T-cell (primary cell): ENCODE results near the gene PLK5. TPM values are rescaled to one million over a fixed set of nuclear protein-coding genes. Genes with fewer than 3 reads are reported as not detected.

Experiments used
- ATAC-seq, 4 experiments: fragments of 200-7000 bp in 3 of 4; fragments of 150-1000 bp in 1 of 4; cut with Tn5 transposase; replicated peaks in 1 of 4; 1 replicate in 3 of 4; 2 replicates in 1 of 4; pipeline ENCODE4 v1.10.0; 2021; ENCODE audit warnings: moderate library complexity in 3 of 4, mild to moderate bottlenecking in 2 of 4, moderate number of reproducible peaks in 1 of 4
- CTCF ChIA-PET, 2 donors: fragments of 300-600 bp; sonication (Branson Sonifier 250); formaldehyde crosslinking; loops; one replicate each; lab custom pipeline; 2022; ENCODE audit warnings: antibody characterized with exemption in 2 of 2; lab: Charles Lee
- POLR2A ChIA-PET, 2 donors: fragments of 300-600 bp; sonication (Branson Sonifier 250); formaldehyde crosslinking; loops; one replicate each; lab custom pipeline; 2022; ENCODE audit warnings: antibody characterized with exemption in 2 of 2; lab: Charles Lee
- DNase-seq, 35 experiments: peaks; one replicate each; pipeline versions ENCODE4 v3.0.0 to v3.0.0-alpha.2; 2013 to 2023
- H3K27ac ChIP-seq: one replicate; pipeline ENCODE4 v1.5.1; 2013; ENCODE audit warnings: low read length
- H3K27me3 ChIP-seq, 2 experiments: replicated peaks in 1 of 2; 1 replicate in 1 of 2; 2 replicates in 1 of 2; pipeline versions ENCODE4 v1.6.1 to v1.7.0; 2013; ENCODE audit warnings: low read length in 1 of 2, mixed read lengths in 1 of 2; ENCODE audit not compliant: control insufficient read depth in 2 of 2, insufficient read depth in 2 of 2; ENCODE audit errors: extremely low read depth in 1 of 2
- H3K36me3 ChIP-seq, 2 donors: 1 replicate in 1 of 2; 2 replicates in 1 of 2; pipeline versions ENCODE4 v1.6.1 to v1.7.0; 2013; ENCODE audit warnings: low read length in 1 of 2; ENCODE audit not compliant: control insufficient read depth in 2 of 2, insufficient read depth in 1 of 2; ENCODE audit errors: extremely low read depth in 1 of 2
- H3K4me1 ChIP-seq, 2 experiments: 1 replicate in 1 of 2; 2 replicates in 1 of 2; pipeline versions ENCODE4 v1.6.1 to v1.7.0; 2013; ENCODE audit warnings: low read length in 2 of 2, mixed read lengths in 1 of 2; ENCODE audit not compliant: insufficient read depth in 2 of 2, control insufficient read depth in 1 of 2; ENCODE audit errors: extremely low read depth in 1 of 2
- H3K4me3 ChIP-seq, 2 donors: 1 replicate in 1 of 2; 2 replicates in 1 of 2; pipeline versions ENCODE4 v1.5.1 to v1.7.0; 2013; ENCODE audit warnings: mild to moderate bottlenecking in 2 of 2, low read length in 1 of 2, moderate library complexity in 1 of 2; ENCODE audit not compliant: control insufficient read depth in 1 of 2; ENCODE audit errors: extremely low read depth in 1 of 2
- H3K9me3 ChIP-seq: 2 replicates; pipeline ENCODE4 v1.7.0; 2013
- H3K27ac Mint-ChIP-seq, 2 donors: one replicate each; pipeline ENCODE4 v1.8.0; 2020 to 2021; ENCODE audit warnings: mild to moderate bottlenecking in 2 of 2, mixed read lengths in 2 of 2
- H3K27me3 Mint-ChIP-seq, 2 donors: one replicate each; pipeline ENCODE4 v1.8.0; 2021 to 2022; ENCODE audit warnings: mixed read lengths in 2 of 2
- H3K36me3 Mint-ChIP-seq: one replicate; pipeline ENCODE4 v1.8.0; 2021; ENCODE audit warnings: mixed read lengths
- H3K4me1 Mint-ChIP-seq, 3 donors: one replicate each; pipeline ENCODE4 v1.8.0; 2020 to 2022; ENCODE audit warnings: mixed read lengths in 3 of 3, mild to moderate bottlenecking in 1 of 3
- H3K4me3 Mint-ChIP-seq, 3 donors: one replicate each; pipeline ENCODE4 v1.8.0; 2020 to 2022; ENCODE audit warnings: mild to moderate bottlenecking in 3 of 3, mixed read lengths in 3 of 3, moderate library complexity in 3 of 3
- H3K9me3 Mint-ChIP-seq, 3 donors: one replicate each; pipeline ENCODE4 v1.8.0; 2020 to 2022; ENCODE audit warnings: mixed read lengths in 3 of 3
- WGBS: methylation state at CpG from one replicate; pipeline ENCODE4 v1.1.5; 2013; ENCODE audit warnings: missing lambda C conversion rate; ENCODE audit not compliant: insufficient coverage; 5-methylcytosine and 5-hydroxymethylcytosine counted together
- total RNA-seq, 35 experiments: library from RNA in 6 of 35; stranded (reverse) in 6 of 35; fragments of 120-200 nt in 1 of 35; gene quantifications; one replicate each; pipeline versions ENCODE4 v1.2.1 to v1.2.4 and lab custom pipeline; 2013 to 2026

The PLK5 gene
- total RNA-seq, 5 donors from 2014 or later (not counting 1 experiment from before 2014, with no cell fraction given): not detected

- H3K27me3 Mint-ChIP-seq: peaks cover 9 to 11% of the 10 kb centered on the region in 2 donors
- ChIA-PET POLR2A (no interaction called here), CTCF (no interaction called here)
- 98% methylated on average over 49 of the region's 66 CpGs for WGBS
- Histone ChIP-seq H3K9me3 (no peaks in the 10 kb centered on the region), H3K4me1 (peaks cover 0 to 3% of the 10 kb centered on the region in 2 experiments), H3K27ac (no peak overlapping the region), H3K4me3 (no peak overlapping the region), H3K36me3 (no peaks in the 10 kb centered on the region), H3K27me3 (peaks cover 0 to 15% of the 10 kb centered on the region in 2 experiments)
- no peak for DNase-seq
- H3K9me3 Mint-ChIP-seq: no peaks in the 10 kb centered on the region
- H3K4me3 Mint-ChIP-seq: no peak overlapping the region
- no peak for ATAC-seq
- H3K27ac Mint-ChIP-seq: no peak overlapping the region
- H3K4me1 Mint-ChIP-seq: peaks cover 0 to 3% (median 0%) of the 10 kb centered on the region in 3 donors
- no peaks in the 10 kb centered on the region for H3K36me3 Mint-ChIP-seq
These were observed 32.7 kb downstream of the PLK5 start for GRCh38 chr19:1556390-1557070.

DNA sequence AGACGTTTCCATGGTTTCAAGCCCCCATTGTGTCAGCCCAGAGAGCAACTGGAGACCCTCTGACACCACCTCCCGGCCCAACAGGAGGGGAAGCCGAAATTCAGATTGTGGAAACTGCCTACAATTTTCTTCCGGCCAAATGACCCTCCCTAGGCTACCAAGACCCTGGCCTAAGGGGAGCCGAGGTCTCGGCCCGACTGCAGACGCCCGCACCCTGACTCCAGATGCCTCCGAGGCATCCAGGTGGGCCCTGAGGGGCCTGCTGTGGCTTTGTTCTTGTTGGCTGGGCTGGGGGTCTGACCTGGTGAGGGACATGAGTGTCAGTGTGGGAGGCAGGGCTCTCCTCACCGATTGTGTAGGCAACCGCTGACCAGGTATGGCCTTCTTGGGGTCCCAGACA, 34.7 kb downstream of the PLK5 start:
- H3K9me3 Mint-ChIP-seq: no peaks in the 10 kb centered on the region
- no peaks in the 10 kb centered on the region for H3K36me3 ChIP-seq
- no peak overlapping the region for H3K4me3 ChIP-seq
- no peaks in the 10 kb centered on the region for H3K9me3 ChIP-seq
- no peak overlapping the region for H3K4me3 Mint-ChIP-seq
- DNase-seq (no peak), ATAC-seq (no peak)
- H3K27ac ChIP-seq: no peak overlapping the region
- peaks cover 0 to under 1% of the 10 kb centered on the region in 2 donors for H3K27me3 Mint-ChIP-seq
- CTCF ChIA-PET: no interaction called here
- WGBS: 85% methylated on average over 4 of the region's 12 CpGs
- H3K27me3 ChIP-seq: peaks cover 0 to 6% of the 10 kb centered on the region in 2 experiments
- H3K36me3 Mint-ChIP-seq: no peaks in the 10 kb centered on the region
- H3K4me1 ChIP-seq: peaks cover 0 to 3% of the 10 kb centered on the region in 2 experiments
- POLR2A ChIA-PET: no interaction called here
- H3K27ac Mint-ChIP-seq: no peak overlapping the region
- H3K4me1 Mint-ChIP-seq: peaks cover 0 to 3% (median 0%) of the 10 kb centered on the region in 3 donors

DNA sequence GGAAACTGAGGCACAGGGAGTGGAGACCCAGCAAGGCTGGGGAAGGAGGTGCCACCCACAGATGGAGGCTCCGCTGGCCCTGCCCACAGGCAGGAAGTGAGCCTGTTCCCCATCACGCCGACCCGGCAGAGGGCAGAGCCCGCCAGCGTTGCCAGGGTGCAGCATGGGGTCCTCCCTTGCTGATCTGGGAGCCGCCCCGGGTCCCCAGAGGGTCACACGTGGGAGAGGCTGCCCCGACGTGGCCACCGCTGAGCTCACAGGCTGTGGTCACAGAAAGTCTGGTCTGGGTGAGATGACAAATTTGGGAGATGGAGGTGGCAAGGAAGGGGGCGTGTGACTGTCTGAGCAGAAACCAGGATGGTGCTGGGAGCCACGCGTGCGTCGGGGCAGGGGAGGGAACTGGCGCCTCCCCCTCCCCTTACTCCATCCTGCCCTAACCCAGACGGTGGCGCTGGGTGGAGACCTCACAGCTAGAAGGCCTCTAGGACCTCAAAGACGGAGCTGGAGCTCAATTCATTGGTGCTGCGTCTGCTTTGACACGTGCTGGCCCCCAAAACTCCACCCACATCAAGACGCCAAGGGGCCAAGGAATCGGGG, 36.5 kb downstream of the PLK5 start:
- no peaks in the 10 kb centered on the region for H3K27me3 Mint-ChIP-seq
- CTCF ChIA-PET: no interaction called here

GRCh38 chr19:1561236-1561842, 37.5 kb downstream of the PLK5 start:
- Mint-ChIP-seq H3K4me1 (peaks cover 0 to 3% (median 0%) of the 10 kb centered on the region in 3 donors), H3K27me3 (no peaks in the 10 kb centered on the region), H3K4me3 (no peak overlapping the region), H3K9me3 (no peaks in the 10 kb centered on the region), H3K36me3 (no peaks in the 10 kb centered on the region), H3K27ac (no peak overlapping the region)
- Histone ChIP-seq H3K27me3 (no peaks in the 10 kb centered on the region), H3K9me3 (no peaks in the 10 kb centered on the region), H3K4me3 (no peak overlapping the region), H3K4me1 (peaks cover 0 to 3% of the 10 kb centered on the region in 2 experiments), H3K36me3 (no peaks in the 10 kb centered on the region), H3K27ac (no peak overlapping the region)
- ChIA-PET CTCF (interaction anchor here in 1 of 2 donors (0.6 kb wide), 1 partner anchor 27 kb away, joined by 7 read pairs; no protein-coding TSS in a partner anchor), POLR2A (interaction anchor here in 1 of 2 donors (0.6 kb wide), 1 partner anchor 92 kb away, joined by 3 read pairs; no protein-coding TSS in a partner anchor)
- ATAC-seq (no peak), DNase-seq (no peak)
- WGBS: 94% methylated on average over 12 of the region's 17 CpGs

More for the DNA sequence above, 36.5 kb downstream of the PLK5 start:
- no peak for ATAC-seq
- no peaks in the 10 kb centered on the region for H3K36me3 ChIP-seq
- DNase-seq: no peak
- H3K27me3 ChIP-seq: no peaks in the 10 kb centered on the region
- Mint-ChIP-seq H3K27ac (no peak overlapping the region), H3K4me1 (peaks cover 0 to 3% (median 0%) of the 10 kb centered on the region in 3 donors), H3K36me3 (no peaks in the 10 kb centered on the region), H3K9me3 (no peaks in the 10 kb centered on the region), H3K4me3 (no peak overlapping the region)
- H3K9me3 ChIP-seq: no peaks in the 10 kb centered on the region
- no peak overlapping the region for H3K4me3 ChIP-seq
- H3K27ac ChIP-seq: no peak overlapping the region
- peaks cover 0 to 3% of the 10 kb centered on the region in 2 experiments for H3K4me1 ChIP-seq
- POLR2A ChIA-PET: interaction anchor here in 1 of 2 donors (0.6 kb wide), 1 partner anchor 93 kb away, joined by 3 read pairs; no protein-coding TSS in a partner anchor
- WGBS: 60% methylated on average over 17 of the region's 25 CpGs

- Histone ChIP-seq H3K27ac (no peak overlapping the region), H3K9me3 (no peaks in the 10 kb centered on the region), H3K36me3 (no peaks in the 10 kb centered on the region), H3K27me3 (peaks cover 0 to 4% of the 10 kb centered on the region in 2 experiments), H3K4me3 (no peak overlapping the region), H3K4me1 (peaks cover 2 to 10% of the 10 kb centered on the region in 2 experiments)
- POLR2A ChIA-PET: no interaction called here
- Mint-ChIP-seq H3K4me3 (no peak overlapping the region), H3K4me1 (peaks cover 0 to 3% (median 0%) of the 10 kb centered on the region in 3 donors), H3K9me3 (no peaks in the 10 kb centered on the region), H3K27ac (no peak overlapping the region), H3K36me3 (no peaks in the 10 kb centered on the region), H3K27me3 (no peaks in the 10 kb centered on the region)
- WGBS: 83% methylated on average over 2 of the region's 6 CpGs
- CTCF ChIA-PET: no interaction called here
- DNase-seq (no peak), ATAC-seq (no peak)
These were observed 39.4 kb downstream of the PLK5 start for GRCh38 chr19:1563251-1563650.

GRCh38 chr19:1566392-1567115, 42.7 kb downstream of the PLK5 start:
- H3K4me1 Mint-ChIP-seq: peaks cover 0 to 12% (median 2%) of the 10 kb centered on the region in 3 donors
- Histone ChIP-seq H3K4me1 (peaks cover 4 to 15% of the 10 kb centered on the region in 2 experiments), H3K9me3 (no peaks in the 10 kb centered on the region), H3K27me3 (peaks cover 0 to 18% of the 10 kb centered on the region in 2 experiments), H3K4me3 (no peak overlapping the region), H3K27ac (no peak overlapping the region), H3K36me3 (no peaks in the 10 kb centered on the region)
- no peak for ATAC-seq
- CTCF ChIA-PET: no interaction called here
- POLR2A ChIA-PET: no interaction called here
- peak in 1 of 35 experiments; percentile 21 for DNase-seq
- no peaks in the 10 kb centered on the region for H3K9me3 Mint-ChIP-seq
- H3K27me3 Mint-ChIP-seq: peaks cover 3 to 5% of the 10 kb centered on the region in 2 donors
- 50% methylated on average over 28 of the region's 42 CpGs for WGBS
- H3K27ac Mint-ChIP-seq: no peak overlapping the region
- peak overlapping the region in 1 of 3 donors; percentile 30 for H3K4me3 Mint-ChIP-seq
- no peaks in the 10 kb centered on the region for H3K36me3 Mint-ChIP-seq
